MV-4-11 (cell line): ENCODE results near the gene FGF21.

ENCODE experiments used
- DNase-seq: peaks from one replicate; lab custom pipeline; 2025; lab: John Stamatoyannopoulos, UW

Gene FGF21

DNA sequence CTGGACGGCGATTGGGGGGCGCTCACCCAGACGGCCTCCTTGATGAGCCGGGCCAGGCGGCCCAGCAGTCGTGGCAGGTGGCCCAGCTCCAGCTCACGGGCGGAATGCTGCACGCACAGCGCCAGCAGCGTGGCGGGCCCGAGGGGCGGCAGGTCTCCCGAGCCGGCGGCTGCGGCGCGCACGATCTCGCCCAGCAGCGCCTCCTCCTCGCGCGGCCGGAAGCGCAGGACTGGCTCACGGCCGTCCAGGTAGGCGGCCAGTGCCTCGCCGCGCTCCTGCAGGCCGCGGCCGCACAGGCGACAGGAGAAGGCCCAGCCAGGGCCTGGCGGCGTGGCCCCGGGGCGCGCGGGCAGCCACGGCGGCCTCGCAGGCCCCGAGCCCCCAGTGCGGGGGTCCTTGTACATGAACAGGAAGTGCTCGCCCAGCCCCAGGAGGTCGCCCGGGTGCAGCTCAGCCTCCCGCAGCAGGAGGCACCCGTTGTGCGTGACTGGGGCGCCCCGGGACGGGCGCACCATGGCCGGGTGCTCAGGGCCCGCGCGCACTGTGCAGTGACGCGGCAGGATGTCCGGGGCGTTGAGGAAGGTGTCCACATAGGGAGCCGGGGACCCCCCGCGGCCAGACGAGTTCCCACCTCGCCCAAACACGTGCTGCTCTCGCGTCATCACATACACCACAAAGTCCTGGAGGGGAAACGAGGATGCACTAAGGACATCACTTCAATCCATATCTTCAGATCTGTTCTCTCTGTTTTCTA is 26.2 kb upstream of the FGF21 start:
- no peak for DNase-seq

- DNase-seq, result no peak
Measured at GRCh38 chr19:48731452-48731851, 23.9 kb upstream of the FGF21 start.

GRCh38 chr19:48734625-48735024 is 20.7 kb upstream of the FGF21 start:
- no peak for DNase-seq

DNA sequence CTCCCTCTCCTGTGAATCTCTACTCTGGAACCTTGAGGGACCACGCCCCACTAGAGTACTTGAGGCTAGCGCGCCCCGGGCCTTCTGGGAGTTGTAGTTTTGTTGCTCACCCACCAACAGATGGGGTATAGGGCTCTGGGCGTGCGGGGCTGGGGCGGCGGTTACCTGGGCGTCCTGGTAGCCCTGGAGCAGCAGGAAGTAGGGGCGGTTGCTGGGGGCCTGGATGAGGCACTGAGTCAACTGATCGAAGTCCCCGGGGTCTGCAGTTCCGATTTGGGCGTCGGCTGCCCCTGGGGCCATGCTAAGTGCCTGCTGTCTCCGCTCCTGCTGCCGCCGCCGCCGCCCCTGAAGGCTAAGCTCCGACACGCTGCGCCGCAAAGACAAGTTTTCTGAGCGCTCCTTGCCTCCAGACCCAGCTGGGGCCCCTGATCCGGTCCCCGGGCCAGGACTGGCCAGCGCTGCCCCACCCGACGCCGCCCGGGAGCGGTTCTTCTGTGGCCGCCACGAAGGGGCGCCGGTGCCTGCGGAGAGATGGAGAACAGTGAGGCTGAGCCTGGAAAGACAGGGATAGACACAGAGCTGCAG is 20.2 kb upstream of the FGF21 start:
- no peak for DNase-seq

DNA sequence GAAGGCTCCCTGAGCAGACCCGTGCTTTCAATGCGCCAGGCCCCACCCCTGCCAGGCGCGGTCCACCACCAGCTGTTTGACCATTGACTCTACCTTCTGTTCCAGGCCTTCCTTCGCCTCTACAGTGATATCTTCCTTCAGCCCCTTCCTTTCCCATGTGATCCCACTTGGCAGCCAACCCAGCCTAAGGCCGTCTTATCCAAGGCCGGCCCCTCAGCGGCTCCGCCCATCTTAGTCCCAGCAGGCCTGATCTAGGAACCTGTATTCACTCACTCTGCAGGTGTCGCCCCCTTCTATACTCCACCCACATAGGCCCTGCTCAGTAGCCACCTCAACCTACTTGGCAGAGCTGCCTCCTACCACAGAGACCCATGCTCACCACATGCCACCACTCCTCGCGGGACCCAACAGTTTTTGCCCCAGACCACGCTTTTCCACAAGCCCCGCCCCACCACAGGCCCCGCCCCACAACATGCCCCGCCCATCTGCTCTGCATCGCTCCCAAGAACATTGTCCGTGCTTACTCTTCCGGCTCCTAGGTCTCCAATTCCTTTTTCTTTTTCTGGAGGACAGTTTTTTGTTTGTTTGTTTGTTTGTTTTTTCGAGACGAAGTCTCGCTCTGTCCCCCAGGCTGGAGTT is 17.8 kb upstream of the FGF21 start:
- DNase-seq, result no peak

- DNase-seq, result peak; percentile 87
Measured at GRCh38 chr19:48738557-48739403, 16.5 kb upstream of the FGF21 start.

DNA sequence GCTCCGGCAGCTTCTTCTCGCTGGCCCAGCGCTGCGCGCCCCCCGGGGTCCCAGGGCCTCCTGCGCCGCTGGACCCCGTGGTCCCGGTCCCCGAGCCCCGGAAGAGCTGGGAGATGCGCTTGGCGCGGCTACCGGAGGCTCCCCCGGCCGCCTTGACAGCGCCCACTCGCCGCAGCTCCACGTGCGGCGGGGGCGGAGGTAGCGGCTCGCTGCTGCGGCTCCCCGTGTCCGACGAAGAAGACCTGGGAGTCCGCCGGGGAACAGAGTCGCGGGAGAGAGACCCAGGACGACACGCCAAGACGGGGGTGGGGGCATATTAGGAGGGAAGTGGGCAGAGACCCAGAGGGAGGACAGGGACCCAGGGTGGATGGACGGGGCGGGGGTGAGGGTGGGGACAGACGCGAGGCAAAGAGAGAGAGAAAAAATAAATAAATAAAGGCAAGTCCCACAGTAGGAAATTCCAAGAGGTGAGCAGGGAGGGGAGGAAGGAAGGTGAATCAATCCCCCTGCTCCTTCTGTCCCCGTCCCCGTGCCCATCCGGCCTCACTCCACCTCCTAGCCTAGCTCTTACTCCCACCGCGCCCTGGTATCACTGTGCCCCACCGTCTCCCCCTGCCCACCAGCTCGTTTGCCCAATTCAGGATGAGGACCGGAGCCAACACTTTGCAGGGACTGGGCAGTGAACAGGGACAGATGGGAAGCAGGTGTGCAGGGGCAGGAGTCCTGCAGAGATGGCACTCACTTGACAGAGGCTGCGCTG is 15.7 kb upstream of the FGF21 start:
- DNase-seq, result no peak

GRCh38 chr19:48740164-48740972 is 15.0 kb upstream of the FGF21 start, which contains the start of gene RASIP1:
Gene RASIP1 (minus strand): TSS chr19:48740610. CDS start chr19:48740282, 328 bp downstream.
- no peak for DNase-seq

- DNase-seq, result no peak
Measured at GRCh38 chr19:48741129-48741999, 14.0 kb upstream of the FGF21 start.

DNA sequence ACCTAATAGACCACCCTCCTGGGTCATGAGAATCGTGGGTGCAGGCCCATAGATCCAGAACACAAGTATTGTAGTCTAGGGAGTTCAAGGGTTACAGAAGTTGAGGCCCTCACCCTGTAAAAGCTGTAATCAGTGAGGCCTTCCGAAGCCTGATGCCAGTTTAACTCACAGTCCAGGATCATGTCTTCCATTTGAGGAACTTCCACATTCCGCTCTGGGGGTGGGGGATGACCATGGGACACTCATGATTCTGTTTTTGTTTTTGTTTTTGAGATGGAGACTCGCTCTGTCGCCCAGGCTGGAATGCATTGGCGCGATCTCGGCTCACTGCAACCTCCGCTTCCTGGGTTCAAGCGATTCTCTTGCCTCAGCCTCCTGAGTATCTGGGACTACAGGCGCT is 13.2 kb upstream of the FGF21 start:
- DNase-seq, result no peak

GRCh38 chr19:48745208-48745995 is 9.9 kb upstream of the FGF21 start:
- peak; percentile 73 for DNase-seq

DNA sequence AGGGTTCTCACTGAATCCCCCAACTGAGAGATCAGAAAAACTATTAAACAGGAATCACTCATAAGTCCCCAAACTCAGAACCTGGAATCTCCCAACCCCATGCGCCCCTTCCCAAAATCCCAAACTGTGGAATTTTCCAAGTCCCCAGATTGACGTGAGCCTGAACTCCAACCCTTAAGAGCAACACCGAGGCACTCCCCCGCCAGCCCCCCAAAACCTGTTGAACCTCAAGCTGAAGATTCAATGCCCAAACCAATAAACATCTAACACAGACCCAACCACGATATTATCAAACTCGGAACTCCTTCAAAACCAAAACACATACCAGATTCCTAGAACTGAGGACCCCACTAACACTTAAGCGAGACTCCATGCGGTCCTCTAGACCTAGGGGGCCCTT is 9.2 kb upstream of the FGF21 start:
- no peak for DNase-seq

- peak; percentile 90 for DNase-seq
Measured at GRCh38 chr19:48746738-48747575, 8.4 kb upstream of the FGF21 start, which contains the start of gene IZUMO1. Gene IZUMO1 (minus strand): TSS chr19:48746909. CDS start chr19:48745859, 1,050 bp downstream.

DNA sequence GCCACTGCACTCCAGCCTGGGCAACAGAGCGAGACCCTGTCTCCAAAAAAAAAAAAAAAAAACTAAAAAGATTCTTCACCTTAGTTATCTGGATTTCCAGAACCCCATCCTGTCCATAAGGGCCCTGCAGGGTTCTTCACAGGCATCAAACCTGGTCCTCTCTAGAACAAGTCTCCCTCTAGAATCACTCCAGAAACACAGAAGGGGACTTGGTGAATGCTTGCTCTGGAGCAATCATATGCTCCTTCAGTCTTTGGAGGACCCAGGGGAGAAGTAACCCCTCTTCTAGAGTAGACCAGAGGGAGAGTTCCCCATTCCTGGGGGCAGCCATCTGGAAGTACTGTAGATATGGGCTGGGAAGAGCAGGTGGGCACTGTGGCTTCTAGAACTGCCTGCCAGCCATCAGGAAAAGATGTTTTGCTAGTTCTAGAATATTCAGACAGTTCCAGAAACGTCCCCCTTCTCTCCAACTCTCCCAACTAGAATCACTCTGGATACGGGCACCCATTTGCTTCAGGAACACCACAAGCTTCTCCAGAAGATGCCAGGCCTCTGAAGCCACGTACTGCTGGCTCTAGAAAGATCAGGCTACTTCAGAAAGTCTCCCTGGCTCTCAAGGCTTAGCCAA is 5.6 kb upstream of the FGF21 start:
- DNase-seq, result no peak

- no peak for DNase-seq
Measured at GRCh38 chr19:48750351-48750750, 5.0 kb upstream of the FGF21 start.

DNA sequence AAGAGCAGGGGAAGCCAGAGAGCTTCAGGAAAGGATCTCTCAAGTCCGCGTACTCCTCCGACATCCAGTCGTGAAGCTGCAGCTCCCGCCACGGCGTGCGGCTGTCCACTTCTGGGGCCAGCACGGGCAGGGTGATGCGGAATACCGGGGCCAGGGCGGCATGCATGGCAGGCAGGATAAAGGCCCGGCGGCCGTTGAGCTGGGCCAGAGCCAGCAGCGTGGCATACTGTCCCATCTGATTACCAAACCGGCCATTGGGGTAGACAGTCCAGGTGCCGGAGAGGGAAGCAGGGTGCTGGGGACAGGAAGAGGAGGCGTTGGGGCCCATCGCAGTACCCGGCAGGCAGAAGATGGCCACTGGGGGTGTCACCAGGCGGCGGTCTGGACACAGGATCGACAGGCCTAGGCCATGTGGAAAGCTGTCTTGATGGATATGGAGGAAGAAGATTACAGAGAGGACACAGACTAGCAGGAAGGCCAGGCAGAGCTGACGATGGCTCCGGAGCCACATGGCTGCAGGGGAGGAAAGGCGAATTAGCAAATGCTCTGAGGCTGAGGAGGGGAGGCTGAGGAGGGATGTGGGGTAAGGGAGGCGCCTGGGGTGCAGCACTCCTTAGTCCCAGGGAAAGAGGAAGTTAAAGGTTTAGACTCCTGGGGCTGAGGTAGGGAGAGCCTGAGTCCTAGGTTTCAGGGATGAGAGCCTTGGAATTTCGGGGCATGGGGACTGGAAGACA is 4.4 kb upstream of the FGF21 start:
- peak; percentile 26 for DNase-seq
